Peyer's patch (tissue), 4 donors: ENCODE results near the gene NARF.

Experiments used
- POLR2A ChIP-seq, 2 donors: fragments of 450-650 bp; IDR thresholded peaks; one replicate each; pipeline ENCODE4 v1.5.1; 2017; ENCODE audit warnings: antibody characterized with exemption in 2 of 2, mild to moderate bottlenecking in 2 of 2, moderate library complexity in 2 of 2
- TF ChIP-seq, protein P1 (sequence below), 6 experiments: fragments of 450-650 bp in 4 of 6; fragments of 200-600 bp in 2 of 6; sonication (generic) in 1 of 6; IDR thresholded peaks; one replicate each; pipeline ENCODE4 v1.5.1; 2017 to 2019; ENCODE audit warnings: antibody characterized with exemption in 6 of 6, mild to moderate bottlenecking in 3 of 6, moderate library complexity in 1 of 6

DNA sequence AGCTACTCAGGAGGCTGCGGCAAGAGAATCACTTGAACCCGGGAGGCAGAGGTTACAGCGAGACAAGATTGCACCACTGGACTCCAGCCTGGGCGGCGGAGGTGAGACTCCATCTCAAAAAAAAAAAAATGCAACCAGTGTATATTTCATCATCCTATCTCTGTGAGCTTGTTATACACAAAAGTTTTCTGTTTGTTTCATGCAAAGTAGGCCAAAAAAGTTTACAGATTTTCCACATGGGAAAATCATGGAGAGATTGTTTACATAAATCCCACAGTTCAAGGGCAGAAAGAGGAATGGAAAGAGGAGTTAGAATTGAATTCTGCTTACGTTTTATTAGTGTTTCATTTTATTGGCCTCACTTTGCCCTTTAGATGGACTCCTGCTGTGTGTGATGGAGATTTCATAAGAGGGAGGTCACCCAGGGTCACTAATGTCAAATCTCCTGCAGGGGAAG is 24.7 kb downstream of the NARF start:
- no peak for TF ChIP-seq POLR2A (IDR thresholded peaks at IDR 0.05)
- TF ChIP-seq, protein P1, sequence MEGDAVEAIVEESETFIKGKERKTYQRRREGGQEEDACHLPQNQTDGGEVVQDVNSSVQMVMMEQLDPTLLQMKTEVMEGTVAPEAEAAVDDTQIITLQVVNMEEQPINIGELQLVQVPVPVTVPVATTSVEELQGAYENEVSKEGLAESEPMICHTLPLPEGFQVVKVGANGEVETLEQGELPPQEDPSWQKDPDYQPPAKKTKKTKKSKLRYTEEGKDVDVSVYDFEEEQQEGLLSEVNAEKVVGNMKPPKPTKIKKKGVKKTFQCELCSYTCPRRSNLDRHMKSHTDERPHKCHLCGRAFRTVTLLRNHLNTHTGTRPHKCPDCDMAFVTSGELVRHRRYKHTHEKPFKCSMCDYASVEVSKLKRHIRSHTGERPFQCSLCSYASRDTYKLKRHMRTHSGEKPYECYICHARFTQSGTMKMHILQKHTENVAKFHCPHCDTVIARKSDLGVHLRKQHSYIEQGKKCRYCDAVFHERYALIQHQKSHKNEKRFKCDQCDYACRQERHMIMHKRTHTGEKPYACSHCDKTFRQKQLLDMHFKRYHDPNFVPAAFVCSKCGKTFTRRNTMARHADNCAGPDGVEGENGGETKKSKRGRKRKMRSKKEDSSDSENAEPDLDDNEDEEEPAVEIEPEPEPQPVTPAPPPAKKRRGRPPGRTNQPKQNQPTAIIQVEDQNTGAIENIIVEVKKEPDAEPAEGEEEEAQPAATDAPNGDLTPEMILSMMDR (IDR thresholded peaks at IDR 0.05): no peak
